ENCODE data around the gene F3.

DNA sequence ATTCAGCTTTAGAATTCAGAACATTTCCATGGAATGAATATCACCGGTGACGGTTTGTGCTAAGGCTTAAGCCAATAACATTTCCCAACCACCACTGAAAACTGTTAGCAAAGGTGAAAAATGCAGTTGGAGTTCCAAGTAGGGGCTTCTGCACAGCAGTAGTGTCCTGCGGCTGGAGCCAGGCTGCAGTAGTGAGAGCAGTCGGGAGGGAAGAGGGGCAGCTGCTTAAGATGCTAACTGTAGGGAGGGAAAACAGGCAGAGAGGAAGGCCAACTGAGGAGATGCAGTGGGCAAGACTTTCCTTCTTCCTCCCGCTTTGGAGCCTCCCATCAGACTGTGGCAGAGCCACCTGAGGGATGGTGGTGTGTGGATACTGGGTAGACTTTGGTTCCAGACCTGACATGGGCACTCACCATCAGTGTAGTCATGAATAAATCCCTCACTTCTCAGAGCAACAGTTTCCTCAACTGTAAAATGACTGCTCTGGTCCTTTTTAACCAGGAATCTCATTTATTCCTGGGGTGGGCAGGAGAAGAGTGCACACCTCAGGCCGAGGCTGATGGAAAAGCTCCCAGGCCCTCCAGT, 3.2 kb downstream of the F3 start:
- TF ChIP-seq, protein P1, sequence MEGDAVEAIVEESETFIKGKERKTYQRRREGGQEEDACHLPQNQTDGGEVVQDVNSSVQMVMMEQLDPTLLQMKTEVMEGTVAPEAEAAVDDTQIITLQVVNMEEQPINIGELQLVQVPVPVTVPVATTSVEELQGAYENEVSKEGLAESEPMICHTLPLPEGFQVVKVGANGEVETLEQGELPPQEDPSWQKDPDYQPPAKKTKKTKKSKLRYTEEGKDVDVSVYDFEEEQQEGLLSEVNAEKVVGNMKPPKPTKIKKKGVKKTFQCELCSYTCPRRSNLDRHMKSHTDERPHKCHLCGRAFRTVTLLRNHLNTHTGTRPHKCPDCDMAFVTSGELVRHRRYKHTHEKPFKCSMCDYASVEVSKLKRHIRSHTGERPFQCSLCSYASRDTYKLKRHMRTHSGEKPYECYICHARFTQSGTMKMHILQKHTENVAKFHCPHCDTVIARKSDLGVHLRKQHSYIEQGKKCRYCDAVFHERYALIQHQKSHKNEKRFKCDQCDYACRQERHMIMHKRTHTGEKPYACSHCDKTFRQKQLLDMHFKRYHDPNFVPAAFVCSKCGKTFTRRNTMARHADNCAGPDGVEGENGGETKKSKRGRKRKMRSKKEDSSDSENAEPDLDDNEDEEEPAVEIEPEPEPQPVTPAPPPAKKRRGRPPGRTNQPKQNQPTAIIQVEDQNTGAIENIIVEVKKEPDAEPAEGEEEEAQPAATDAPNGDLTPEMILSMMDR (IDR thresholded peaks at IDR 0.05; ENCODE audit: low read depth, low read length, poor library complexity, severe bottlenecking): no peak
- no peak for TF ChIP-seq EZH2phosphoT487 (IDR thresholded peaks at IDR 0.05; ENCODE audit: borderline replicate concordance, low read length)

Measured in DOHH2 (cell line).